AG04450 (cell line): ENCODE measurements around the gene TMEM175. TPM values are rescaled to one million over a fixed set of nuclear protein-coding genes. Genes with fewer than 3 reads are reported as not detected.

Source experiments
- CTCF ChIA-PET: fragments of 300-600, 350-600 bp; formaldehyde crosslinking; extraction: SDS; loops from one replicate; lab custom pipeline; 2022; ENCODE audit warnings: antibody characterized with exemption, inconsistent platforms; lab: Charles Lee
- POLR2A ChIA-PET: fragments of 350-600 bp; formaldehyde crosslinking; extraction: SDS; loops from one replicate; lab custom pipeline; 2021; ENCODE audit warnings: antibody characterized with exemption, inconsistent platforms; lab: Yijun Ruan, JAX
- DNase-seq: peaks from one replicate; pipeline ENCODE4 v3.0.0-alpha.2; 2011; ENCODE audit warnings: low read depth, low spot score
- H3K27ac ChIP-seq: one replicate; pipeline ENCODE4 v1.5.1; 2012; ENCODE audit warnings: low read depth, low read length, control low read depth
- H3K27me3 ChIP-seq: one replicate; pipeline ENCODE4 v1.6.0; 2012; ENCODE audit warnings: low read length; ENCODE audit not compliant: control insufficient read depth, insufficient read depth
- H3K4me3 ChIP-seq: 2 replicates; pipeline ENCODE4 v1.5.1; 2011; ENCODE audit warnings: mild to moderate bottlenecking, low read depth, low read length, control low read depth
- H3K9me3 ChIP-seq: 2 replicates; pipeline ENCODE4 v1.5.1; 2012; ENCODE audit warnings: low read length; ENCODE audit not compliant: control insufficient read depth, insufficient read depth
- polyA plus RNA-seq: library from polyadenylated mRNA; depleted of rRNA; stranded (reverse); fragments of >200 nt; gene quantifications from 2 replicates; pipeline ENCODE4 v1.2.3, GENCODE V29; 2011
- TF ChIP-seq, protein P1 (sequence below): IDR thresholded peaks from 2 replicates; pipeline ENCODE4 v1.5.1; 2011; ENCODE audit warnings: low read depth, low read length, control low read depth, inconsistent platforms

Gene TMEM175
- polyA plus RNA-seq, 1 experiment, result 27.9 TPM

DNA sequence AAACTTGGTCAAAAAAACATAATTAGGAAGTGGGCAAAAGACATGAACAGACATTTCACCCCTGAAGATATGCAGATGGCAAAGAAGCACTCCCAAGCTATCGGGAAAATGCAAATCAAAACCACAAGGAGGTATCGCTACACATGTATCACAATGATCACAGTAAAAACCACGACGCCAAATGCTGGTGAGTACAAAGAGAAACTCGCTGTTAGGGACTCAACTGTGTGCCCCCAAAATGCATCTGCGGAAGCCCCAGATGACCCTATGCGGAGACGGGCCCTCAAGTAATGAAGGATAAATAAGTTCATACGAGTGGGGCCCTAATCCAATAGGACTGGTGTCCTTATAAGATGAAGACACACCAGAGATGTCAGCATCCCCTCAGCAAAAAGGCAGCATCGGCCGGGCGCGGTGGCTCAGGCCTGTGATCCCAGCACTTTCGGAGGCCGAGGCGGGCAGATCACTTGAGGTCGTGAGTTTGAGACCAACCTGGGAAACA lies 10.4 kb upstream of the TMEM175 start:
- TF ChIP-seq, protein P1, sequence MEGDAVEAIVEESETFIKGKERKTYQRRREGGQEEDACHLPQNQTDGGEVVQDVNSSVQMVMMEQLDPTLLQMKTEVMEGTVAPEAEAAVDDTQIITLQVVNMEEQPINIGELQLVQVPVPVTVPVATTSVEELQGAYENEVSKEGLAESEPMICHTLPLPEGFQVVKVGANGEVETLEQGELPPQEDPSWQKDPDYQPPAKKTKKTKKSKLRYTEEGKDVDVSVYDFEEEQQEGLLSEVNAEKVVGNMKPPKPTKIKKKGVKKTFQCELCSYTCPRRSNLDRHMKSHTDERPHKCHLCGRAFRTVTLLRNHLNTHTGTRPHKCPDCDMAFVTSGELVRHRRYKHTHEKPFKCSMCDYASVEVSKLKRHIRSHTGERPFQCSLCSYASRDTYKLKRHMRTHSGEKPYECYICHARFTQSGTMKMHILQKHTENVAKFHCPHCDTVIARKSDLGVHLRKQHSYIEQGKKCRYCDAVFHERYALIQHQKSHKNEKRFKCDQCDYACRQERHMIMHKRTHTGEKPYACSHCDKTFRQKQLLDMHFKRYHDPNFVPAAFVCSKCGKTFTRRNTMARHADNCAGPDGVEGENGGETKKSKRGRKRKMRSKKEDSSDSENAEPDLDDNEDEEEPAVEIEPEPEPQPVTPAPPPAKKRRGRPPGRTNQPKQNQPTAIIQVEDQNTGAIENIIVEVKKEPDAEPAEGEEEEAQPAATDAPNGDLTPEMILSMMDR, result no peak
- POLR2A ChIA-PET, result no interaction called here

DNA sequence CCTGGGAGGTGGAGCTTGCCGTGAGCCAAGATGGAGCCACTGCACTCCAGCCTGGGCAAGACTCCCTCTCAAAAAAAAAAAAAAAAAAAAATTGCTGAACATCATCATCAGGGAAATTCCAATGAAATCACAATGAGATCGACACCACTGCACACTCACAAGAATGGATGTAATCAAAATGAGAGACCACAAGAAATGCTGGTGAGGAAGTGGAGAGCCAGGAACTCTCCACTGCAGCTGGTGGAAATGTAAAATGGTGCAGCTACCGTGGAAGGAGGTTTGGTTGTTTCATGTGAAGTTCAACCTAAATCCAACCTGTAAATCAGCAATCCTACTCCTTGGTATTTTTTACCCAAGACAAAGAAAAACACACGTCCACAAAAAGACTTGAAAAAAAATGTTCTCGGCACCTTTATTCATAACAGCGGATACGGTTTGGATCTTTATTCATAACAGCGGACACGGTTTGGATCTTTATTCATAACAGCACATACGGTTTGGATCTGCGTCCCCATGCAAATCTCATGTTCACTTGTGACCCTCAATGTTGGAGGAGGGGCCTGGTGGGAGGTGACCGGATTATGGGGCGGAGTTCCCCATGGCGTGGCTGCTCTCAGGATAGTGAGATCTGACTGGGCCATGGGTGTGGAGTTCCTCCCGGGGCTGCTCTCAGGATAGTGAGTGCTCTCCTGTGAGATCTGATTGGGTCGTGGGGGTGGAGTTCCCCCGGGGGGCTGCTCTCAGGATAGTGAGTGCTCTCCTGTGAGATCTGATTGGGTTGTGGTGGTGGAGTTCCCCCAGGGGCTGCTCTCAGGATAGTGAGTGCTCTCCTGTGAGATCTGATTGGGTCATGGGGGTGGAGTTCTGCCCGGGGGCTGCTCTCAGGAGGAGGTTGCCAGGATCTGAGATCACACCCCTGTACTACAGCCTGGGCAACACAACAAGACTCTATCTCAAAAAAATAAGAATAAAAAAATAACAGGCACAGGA lies 7.9 kb upstream of the TMEM175 start:
- no peak overlapping the region for H3K27ac ChIP-seq
- ChIA-PET POLR2A (no interaction called here), CTCF (interaction anchor here (0.6 kb wide), 1 partner anchor 182 kb away, joined by 3 read pairs; no protein-coding TSS in a partner anchor)
- peaks cover 1% of the 10 kb centered on the region for H3K9me3 ChIP-seq
- no peaks in the 10 kb centered on the region for H3K27me3 ChIP-seq
- no peak for DNase-seq
- TF ChIP-seq, protein P1, result no peak
- no peak overlapping the region for H3K4me3 ChIP-seq

More for the DNA sequence above, 10.4 kb upstream of the TMEM175 start:
- Histone ChIP-seq H3K27ac (no peak overlapping the region), H3K9me3 (peaks cover 5% of the 10 kb centered on the region), H3K4me3 (no peak overlapping the region), H3K27me3 (no peaks in the 10 kb centered on the region)
- CTCF ChIA-PET, result no interaction called here
- DNase-seq, result no peak

DNA sequence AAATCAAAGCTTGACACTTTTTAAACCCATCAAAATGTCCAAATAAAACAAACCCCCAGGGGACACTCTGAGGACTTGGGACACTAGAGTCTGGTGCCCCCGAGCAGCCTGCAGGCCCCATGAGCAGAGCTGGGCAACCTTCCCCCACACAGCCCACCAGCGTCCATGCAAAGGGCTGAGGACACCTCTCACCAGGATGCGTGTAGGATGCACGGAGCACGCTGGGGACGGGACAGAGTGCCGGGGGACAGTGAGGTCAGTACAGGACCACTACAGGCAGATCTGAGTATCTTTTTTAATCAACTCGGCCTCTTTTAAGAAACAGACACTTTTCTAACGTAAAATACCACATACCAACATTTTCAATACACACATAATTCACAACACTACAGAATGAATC lies 7.1 kb upstream of the TMEM175 start:
- POLR2A ChIA-PET, result no interaction called here
- TF ChIP-seq, protein P1, result no peak

DNA sequence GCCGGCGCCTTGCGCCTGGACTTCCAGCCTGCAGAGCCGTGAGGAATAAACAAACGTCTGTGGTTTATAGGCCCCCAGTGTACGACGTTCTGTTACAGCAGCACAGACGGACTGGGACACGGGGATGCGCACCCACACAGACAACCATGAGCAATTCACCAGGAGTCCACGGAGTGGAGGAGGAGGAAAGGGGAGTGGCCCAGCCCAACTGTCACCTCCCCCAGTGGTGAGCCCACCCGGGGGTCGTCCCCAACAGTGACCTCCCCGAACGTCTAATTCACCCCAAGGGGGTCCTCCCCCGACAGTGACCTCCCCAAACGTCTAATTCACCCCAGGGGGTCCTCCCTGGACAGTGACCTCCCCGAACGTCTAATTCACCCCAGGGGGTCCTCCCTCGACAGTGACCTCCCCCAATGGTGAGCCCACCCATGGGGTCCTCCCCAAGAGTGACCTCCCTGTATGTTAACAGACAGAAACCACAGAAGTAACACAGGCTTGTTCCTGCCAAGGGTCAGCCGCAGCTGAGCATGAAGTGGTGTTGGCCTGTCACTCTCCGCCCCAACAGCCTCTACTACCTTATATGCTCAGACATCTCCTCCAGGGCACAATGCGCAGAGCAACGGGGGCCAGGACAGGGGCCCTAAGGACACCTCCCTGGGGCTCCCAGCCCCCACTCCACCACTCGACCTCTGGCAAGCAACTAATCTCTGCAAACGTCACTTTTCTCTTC lies 6.3 kb upstream of the TMEM175 start:
- TF ChIP-seq, protein P1, result no peak
- no peak for DNase-seq
- Histone ChIP-seq H3K9me3 (no peaks in the 10 kb centered on the region; the same call in 1 of the 2 replicates), H3K27ac (no peak overlapping the region), H3K27me3 (no peaks in the 10 kb centered on the region), H3K4me3 (no peak overlapping the region)
- ChIA-PET CTCF (interaction anchor here (0.6 kb wide), 1 partner anchor 128 kb away, joined by 3 read pairs; no protein-coding TSS in a partner anchor), POLR2A (no interaction called here)

More for the DNA sequence above, 7.1 kb upstream of the TMEM175 start:
- no peak for DNase-seq
- CTCF ChIA-PET, result interaction anchor here (0.6 kb wide), 1 partner anchor 127 kb away, joined by 3 read pairs; no protein-coding TSS in a partner anchor
- no peak overlapping the region for H3K4me3 ChIP-seq
- no peak overlapping the region for H3K27ac ChIP-seq
- H3K27me3 ChIP-seq, result no peaks in the 10 kb centered on the region
- H3K9me3 ChIP-seq, result no peaks in the 10 kb centered on the region; the same call in 1 of the 2 replicates
